ENCODE measurements around the gene HOXB6. TPM values are rescaled to one million over a fixed set of nuclear protein-coding genes. Genes with fewer than 3 reads are reported as not detected.

Gene HOXB6
- polyA plus RNA-seq, 4 donors: 67.8 to 159 (median 116) TPM

DNA sequence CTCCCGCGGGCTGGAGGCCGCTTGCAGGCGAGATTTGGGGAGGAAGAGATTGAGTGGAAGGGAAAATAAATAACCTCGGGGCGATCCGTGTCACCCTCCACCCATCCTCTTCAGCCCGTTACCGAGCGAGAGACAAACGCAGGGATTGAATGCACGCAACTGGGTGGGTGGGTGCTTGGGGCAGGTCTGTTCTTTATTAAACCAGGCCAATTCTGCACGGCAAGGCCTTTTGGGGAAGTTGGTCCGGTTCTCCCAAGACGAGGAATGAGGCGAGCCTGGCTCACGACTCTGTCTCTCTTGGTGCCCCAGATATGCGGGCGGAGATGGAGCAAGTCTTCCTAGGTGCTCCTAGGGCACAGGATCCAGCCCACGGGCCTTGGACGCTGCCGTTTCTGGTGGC lies 6.4 kb upstream of the HOXB6 start:
- no peak for DNase-seq (ENCODE audit: low read depth in 4 of 4, low spot score in 2 of 4)

DNA sequence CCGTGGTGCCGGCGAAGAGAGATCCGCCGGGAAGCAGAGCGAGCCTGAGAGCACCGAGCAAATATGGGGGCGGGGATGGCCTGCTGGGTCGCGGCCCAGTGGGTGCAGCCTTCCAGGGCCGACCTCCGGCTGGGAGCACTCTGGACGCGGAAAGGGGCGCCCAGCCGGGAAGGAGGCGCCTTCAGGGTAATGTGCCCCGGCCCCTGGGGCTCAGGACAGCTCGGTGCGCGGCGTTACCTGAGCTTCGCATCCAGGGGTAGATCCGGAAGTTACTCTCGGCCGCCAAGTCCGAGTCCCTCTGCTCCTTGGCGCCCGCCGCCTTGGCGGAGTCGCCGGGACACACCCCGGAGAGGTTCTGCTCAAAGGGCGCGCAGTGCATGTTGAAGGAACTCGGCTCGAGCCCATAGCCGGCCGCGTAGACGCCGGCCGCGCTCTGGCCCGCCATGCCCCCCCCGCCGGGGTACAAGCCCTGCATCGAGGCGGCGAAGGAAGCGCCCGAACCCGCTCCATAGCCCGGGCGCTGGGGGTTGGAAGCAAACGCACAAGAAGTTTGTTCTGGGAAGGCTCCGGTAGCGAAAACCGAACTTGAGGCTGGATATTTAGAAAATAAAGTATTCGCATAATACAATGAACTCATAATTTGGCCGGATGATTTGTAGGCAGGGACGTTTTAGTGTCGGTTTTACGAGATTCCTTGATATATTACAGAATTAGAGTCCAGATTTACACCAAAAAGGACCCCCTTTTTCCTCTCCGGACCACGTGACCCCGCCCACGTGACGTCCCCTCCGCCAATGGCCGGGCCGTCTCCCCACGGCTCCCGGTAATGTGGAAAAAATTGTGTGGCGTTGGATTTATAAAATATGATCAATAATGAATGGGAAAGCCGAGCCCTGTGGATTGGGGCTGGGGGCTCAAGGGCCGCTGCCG lies 5.8 kb upstream of the HOXB6 start, which contains the start of gene HOXB7:
TSS of gene HOXB7 (minus strand) at position 736 of the 930 bp plus-strand sequence. CDS start at position 637, 99 bp downstream.
- DNase-seq (ENCODE audit: low read depth in 4 of 4, low spot score in 2 of 4): no peak

DNA sequence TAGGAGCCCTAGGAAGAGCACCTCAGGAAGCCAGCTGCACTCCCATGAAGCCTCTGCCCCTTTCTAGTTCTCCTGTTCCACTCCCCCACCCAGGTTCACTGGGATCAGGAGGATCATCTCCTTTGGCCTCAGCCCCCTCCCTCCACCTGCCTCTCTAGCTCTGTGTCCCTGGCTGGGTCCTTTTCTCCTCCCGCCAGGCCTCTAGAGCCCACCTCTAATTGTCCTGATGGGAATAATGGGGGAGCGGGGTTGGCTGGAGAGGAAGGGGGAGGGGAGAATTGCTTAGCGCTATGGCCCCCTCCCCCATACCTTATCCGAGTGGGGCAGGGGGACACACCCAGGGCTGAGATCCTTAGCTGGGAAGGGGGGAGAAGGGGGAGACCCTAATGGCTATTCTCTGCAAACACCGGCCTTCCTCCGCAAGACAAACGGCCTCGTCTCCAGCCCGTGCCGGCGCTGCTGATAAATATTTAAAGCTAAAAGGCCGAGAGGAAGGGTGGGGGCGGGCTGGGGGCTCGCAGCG lies 5.0 kb upstream of the HOXB6 start:
- no peak for DNase-seq (ENCODE audit: low read depth in 4 of 4, low spot score in 2 of 4)

DNA sequence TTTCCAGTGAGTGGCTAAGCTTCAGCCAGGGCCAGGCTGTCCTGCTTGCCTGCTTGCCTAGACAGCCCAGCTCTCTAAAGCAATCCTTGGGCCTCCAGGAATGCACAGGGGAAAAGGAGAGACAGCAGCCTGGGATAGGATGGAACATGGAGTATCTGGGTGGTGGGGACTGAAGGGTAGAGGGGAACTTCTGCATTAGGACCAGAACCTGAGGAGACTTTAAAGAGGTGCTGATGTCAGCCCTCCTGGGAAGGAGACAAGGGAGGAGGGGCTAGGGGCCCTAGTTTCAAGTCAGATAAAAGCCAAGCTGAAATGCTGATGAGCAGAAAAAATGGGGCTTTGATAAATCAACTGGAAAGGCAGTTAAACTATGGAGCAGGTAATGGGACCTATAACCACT lies 4.2 kb upstream of the HOXB6 start:
- DNase-seq (ENCODE audit: low read depth in 4 of 4, low spot score in 2 of 4): no peak

DNA sequence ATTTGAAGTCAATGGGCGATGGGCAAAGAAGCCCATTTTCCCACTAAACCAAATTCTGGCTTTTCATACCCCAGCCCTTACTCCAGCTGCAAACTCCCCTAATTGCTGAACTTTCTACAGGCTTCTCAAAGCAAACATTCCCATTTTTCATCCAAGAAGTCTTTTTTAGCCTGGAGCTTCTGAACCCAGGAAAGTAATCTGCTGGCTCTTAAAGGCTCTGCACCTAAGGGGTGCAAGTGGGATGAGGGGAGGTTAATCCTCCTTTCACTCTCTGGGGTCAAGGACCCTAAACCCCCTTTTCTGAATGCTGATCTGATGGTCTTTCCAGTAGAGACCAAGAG lies 3.7 kb upstream of the HOXB6 start:
- DNase-seq (ENCODE audit: low read depth in 4 of 4, low spot score in 2 of 4): no peak

DNA sequence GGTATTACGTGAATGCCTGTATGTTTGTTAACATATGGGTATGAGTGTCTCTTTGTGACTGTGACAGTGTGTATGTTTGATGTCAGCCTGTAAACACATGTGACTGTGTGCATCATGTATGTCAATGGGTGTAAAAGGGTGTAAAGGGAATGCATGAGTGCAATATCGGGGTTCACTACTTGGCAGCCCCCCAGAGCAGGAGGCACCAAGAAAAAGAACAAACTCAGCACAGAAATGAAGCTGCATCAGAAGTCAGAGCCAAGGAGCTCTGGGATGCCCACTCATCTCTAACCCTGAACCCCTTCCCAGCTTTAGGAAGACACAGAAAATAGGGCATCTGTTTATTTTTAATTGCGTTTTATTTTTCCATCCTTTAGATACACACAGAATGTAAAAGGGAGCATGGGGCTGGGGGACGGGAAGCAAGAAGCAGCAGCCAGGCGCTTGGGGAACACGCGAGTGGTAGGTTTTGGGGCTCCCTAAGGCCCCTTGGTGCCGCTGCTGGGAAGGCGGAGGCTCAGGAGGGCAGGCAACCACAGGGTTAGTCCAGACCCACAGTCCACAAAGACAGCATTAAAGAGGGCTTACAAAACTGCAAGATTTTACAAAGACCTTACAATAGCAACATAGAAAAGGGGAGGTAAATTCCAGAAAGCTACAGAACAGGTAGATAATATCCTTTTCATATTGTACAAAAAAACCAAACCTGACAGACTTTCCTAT lies 2.3 kb upstream of the HOXB6 start:
- DNase-seq (ENCODE audit: low read depth in 4 of 4, low spot score in 2 of 4): no peak

DNA sequence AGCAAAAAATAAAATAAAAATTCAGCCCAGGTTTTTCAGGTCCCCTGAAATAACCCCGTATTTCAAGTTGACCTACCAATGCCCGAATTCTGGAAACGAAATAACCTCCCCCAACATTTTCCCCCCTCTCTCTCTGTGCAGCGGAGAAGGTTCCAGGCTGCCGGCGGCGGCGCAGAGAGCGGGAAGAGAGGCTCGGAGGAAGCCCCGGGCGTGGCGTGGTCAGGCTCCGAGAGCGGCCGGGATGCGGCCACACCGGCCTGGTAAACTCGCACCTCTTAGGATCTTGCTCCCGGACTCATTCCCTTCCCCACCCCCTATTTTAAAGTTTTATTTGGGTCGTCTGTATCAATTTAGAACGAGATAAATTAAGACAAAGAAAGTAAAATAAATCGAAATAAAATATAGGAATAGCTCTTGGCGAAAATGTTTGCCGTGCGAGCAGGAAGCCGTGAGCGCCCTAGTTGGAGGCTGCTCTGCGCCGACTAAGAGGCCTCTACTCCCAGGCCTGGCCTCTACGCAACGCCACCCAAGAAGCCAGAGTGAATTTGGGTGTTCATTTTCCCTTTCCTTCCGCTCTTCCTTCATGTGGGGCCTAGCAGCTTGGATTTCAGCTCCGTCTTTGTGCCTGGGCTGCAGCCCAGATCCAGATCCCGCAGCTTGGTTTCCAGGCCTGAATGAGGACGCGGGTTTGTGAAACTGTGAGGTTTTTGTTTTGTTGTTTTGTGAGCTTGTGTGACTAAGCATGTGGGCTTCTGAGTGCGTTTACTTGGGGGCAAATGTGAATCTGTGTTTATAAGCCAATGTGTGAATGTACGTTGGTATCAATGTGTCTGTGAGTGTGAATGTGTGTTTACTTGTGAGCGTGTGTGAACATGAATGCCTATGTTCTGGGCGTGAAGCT lies 1.5 kb upstream of the HOXB6 start:
- DNase-seq (ENCODE audit: low read depth in 4 of 4, low spot score in 2 of 4): no peak

DNA sequence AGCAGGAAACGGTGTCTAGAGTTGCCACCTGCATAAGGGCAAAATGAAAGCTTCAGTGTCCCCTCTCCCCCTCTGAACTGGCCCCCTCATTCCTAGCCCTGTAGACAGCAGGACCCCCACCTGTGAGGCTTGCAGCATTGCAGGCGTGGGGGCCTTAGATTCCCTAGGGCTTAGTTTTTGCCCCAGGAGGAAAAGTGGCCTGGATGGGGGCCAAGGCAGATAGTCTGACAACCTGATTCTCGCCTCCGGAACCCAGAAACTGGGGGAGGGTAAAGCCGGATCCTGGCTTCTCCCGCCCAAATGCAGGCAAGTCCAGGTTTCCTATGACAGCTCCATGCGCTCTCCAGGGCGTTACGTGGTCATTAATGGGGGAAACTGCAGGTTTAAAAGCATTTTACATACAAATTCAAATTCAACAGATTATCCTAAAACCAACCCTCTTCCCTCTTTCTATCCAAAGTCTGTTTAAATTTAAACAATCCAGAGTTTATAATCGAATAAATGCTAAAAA lies 678 bp upstream of the HOXB6 start:
- no peak for DNase-seq (ENCODE audit: low read depth in 4 of 4, low spot score in 2 of 4)

DNA sequence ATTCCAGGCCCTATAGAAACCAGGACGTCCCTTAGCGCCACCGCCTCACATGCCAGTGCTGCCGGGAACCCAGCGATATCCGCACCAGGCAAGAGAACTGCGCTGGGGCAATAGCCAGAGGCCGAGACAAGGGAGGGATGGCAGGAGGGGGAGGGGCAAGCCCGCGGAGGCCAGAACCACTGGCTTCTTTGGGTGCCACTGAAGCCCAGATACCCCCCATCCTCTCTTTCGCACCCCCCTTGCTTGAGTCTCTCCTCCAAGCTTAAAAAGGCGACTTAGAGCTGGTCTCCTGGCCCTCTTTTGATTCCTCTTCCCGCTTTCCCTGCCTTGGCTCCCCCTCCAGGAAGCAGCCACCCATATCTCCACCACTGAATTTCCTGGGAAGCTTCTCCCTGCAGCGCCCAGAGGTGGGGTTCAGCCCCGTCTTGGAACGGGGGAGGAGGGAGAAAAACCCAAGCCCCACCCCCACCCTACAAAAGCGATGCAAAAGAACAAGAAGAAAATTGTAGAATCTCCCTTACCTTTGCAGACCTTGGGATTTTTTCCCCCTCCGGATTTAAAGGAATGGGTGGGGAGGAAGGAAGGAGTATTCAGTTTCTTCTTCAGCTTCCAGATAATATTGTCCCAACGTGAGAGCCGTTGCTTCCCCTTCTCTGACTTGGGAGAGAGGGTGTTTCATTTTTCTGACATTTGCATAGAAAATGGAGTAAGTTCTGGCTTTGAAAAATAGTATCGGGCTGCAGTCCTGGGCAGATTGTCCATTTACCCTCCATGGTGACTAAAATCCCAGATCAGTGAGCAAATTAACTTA lies 622 bp downstream of the HOXB6 start:
- DNase-seq (ENCODE audit: low read depth in 4 of 4, low spot score in 2 of 4): no peak

DNA sequence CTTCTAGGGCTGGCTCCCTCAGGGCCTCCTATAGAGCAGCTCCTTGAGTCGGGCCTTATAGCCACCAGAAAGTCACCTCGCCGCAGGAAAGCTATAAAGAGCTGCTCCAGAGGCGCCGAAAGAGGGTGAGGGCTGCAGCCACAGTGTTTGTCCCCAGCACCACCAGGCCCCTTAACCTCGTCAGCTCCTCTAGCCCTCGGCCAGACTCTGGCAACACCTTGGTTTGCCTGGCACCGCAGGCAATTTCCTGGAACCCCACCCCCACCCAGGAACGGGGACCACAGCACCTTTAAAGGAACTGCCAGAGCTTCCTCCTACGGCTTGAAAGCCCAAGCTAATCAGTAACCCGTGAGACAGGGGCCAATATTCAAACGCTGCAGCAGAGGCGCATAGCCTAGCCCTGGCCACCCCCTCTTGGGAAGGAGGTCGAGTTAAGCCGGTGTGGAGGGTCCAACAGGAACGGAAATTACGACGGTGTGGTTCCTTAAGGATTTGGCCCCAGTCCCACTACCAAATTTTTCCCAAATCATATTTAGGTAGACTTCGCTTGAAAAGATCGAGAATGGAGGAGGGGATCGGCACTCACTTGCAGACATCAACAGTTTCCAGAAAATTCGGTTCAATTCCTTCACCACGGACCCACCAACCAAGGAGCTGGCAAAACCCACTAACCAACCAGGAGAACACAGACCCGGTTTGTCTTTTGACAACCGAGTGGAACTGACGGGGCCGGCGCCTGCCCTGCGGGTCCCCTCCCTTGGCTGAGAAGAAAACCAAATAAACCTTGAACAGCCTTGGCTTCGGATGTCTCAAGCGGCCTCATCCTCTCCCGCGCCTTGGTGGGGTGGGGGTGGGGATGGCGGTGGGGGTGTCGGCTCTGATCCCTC lies 3.0 kb downstream of the HOXB6 start:
- DNase-seq (ENCODE audit: low read depth in 4 of 4, low spot score in 2 of 4): no peak

DNA sequence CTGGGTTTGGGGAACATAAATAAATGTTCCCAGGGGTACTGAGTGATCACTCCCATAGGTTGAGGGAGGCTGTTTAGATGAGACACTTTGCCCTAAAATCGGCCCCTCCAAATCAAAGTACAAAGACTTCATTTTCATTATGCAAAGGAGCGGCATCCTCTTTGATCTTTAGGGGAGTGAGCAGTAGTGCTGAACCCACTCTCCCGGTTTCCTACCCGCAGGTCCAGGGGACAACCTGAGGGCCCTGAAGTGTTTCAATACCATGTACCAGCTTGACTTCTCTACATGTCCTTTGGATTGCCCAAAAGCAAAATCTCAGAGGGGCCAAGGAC lies 3.6 kb downstream of the HOXB6 start:
- DNase-seq (ENCODE audit: low read depth in 4 of 4, low spot score in 2 of 4): no peak

DNA sequence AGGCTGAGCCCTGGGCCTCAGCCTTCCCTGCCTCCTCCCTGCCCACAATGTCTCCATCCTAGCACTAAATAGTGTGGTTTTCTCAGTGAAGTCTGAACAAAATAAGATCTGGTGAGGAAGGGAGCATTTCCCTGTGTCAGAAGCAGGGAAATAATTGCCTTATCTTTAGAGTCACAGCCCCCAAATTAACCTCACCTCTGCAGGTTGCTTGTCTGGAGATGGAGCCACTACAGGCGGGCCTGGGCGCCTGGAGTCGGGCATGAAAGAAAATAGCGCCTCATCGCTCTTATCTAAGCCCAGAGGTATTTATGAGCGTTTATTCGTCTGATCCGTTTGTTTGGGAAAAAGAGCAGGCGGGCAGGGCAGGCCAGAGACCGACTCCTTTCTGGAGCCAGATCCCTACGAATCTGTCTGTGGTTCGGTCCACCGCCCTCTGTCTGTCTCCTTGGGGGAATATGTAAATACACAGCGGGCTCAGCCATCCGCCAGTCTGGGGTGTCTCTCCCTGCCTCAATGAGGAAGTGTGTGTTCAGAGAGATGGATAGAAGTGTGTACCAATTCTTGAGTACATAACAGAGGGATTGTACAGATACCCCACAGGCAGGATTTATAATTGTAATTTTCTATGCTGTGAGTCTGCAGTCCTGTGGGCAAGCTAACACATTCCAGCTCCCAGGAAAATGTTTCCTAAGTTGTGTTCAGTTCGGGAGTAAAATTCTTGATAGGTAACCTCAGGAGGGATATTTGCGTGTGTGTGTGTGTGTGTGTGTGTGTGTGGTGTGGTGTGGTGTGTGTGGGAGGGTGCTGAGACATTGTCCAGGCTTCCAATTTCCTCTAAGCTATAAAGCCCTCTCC lies 4.3 kb downstream of the HOXB6 start:
- no peak for DNase-seq (ENCODE audit: low read depth in 4 of 4, low spot score in 2 of 4)

DNA sequence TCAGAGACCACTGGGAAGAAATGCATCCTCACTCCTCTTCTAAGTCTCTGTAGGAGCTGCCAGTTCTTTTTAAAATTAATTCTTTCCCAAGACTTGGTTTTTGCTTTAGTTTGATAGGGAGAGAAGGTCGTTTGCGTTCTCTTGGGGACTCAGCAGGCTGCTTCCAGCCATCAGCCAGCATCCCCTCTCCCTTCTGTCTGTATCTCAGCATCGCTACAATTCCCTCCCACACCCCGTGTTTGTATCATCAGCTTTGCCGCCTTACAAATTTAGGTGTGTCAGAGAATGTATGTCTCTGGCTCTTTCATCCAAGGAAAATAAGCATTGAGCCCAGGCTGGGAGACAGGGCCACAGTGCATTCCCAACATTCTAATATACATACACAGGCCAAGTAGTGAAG lies 5.4 kb downstream of the HOXB6 start:
- DNase-seq (ENCODE audit: low read depth in 4 of 4, low spot score in 2 of 4): no peak

DNA sequence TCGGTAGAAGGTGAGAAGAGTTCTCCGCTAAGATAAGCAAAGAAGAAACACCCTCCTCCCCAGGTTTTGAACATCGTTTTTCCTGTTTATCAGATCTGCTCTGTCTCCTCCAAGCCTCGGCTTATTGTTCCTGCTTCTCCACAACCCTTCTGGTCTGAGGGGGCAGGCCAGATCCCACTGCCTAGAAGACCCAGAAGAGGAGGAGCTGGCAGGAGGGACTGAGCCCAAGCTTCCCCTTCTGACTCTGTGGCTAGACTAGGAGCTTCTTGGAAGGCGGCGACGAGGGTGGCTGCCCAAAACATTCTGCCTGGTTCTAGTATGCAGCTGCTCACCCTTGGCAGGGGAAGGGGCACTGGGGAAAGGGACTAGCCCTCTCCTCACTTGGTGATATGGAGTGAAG lies 6.0 kb downstream of the HOXB6 start:
- no peak for DNase-seq (ENCODE audit: low read depth in 4 of 4, low spot score in 2 of 4)

DNA sequence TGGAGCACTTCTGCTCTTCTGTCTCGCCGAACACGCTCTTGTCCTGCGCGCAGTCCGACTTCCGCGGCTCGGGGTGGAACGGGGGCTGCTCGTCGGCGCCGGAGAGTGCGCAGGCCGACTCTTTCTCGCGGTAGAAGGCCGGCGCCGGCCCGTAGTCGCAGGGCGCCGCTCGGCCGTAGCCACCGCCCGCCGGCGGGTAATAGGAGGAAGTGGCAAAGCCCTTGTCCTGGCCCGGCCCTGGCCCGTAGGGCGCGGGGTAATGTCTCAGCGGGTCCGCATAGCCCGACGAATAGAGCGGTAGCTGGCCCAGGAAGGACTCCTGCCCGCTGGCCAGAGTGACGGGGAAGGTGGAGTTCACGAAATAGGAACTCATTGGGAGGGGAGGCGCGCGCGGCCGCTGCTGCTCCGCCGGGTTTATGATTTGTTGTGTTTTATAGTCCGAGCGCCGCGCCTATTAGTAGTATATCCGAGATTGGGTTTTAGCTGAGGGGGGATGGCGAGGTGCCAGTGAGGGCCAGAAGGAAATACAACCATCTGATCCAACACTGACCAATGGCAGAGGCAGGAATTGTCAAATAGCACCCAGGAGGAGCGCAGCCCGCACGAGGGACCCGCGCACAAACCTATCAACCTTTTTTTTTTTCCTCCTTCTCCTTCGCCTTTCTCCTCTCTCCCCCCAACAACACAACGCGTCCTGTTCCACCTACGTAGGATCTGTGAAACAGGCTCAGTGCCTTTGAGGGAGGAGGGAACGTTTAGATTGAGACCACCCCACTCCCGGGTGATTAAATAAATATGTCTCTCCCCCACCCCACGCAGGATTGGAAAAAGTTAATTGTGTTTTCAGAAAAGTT lies 6.8 kb downstream of the HOXB6 start:
- DNase-seq (ENCODE audit: low read depth in 4 of 4, low spot score in 2 of 4): no peak

DNA sequence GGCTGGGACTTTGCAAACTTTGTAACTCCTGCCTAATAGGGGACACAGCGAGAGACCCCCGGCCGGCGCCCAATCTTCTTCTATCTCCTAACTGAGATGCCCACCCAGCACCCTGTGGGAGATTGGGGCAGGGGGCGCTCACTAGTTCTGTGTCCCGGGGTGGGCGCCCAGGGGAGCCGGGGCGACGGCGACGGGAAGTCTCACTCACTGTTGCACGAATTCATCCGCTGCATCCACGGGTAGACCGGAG lies 7.3 kb downstream of the HOXB6 start:
- no peak for DNase-seq (ENCODE audit: low read depth in 4 of 4, low spot score in 2 of 4)

All from left renal cortex interstitium (tissue), 4 donors.